Smooth muscle cell (in vitro differentiated cells): Measurements from ENCODE around the gene HOMEZ. TPM values are rescaled to one million over a fixed set of nuclear protein-coding genes. Genes with fewer than 3 reads are reported as not detected.

Experiments used
- DNase-seq: peaks from one replicate; lab custom pipeline; 2025; ENCODE audit not compliant: unreplicated experiment; lab: John Stamatoyannopoulos, UW
- H2AFZ ChIP-seq: fragments of 200-600 bp; sonication (generic); 2 replicates; pipeline ENCODE4 v1.6.0; 2016; ENCODE audit warnings: antibody characterized with exemption, low read depth, mild to moderate bottlenecking
- H3F3A ChIP-seq: fragments of 200-600 bp; sonication (generic); 2 replicates; pipeline ENCODE4 v1.6.0; 2017; ENCODE audit warnings: antibody characterized with exemption, low read depth
- H3K27ac ChIP-seq: fragments of 200-600 bp; sonication (generic); 2 replicates; pipeline ENCODE4 v1.5.1; 2016; ENCODE audit warnings: low read depth, mild to moderate bottlenecking
- H3K27me3 ChIP-seq: fragments of 200-600 bp; sonication (generic); 2 replicates; pipeline ENCODE4 v1.6.1; 2016; ENCODE audit warnings: low read depth, mild to moderate bottlenecking
- H3K36me3 ChIP-seq: fragments of 200-600 bp; sonication (generic); 2 replicates; pipeline ENCODE4 v1.5.1; 2016; ENCODE audit warnings: low read depth
- H3K4me1 ChIP-seq: fragments of 200-600 bp; sonication (generic); 2 replicates; pipeline ENCODE4 v1.5.1; 2016; ENCODE audit warnings: low read depth
- H3K4me2 ChIP-seq: fragments of 200-600 bp; sonication (generic); 2 replicates; pipeline ENCODE4 v1.6.0; 2016; ENCODE audit warnings: mild to moderate bottlenecking
- H3K4me3 ChIP-seq: fragments of 200-600 bp; sonication (generic); 2 replicates; pipeline ENCODE4 v1.5.1; 2016; ENCODE audit warnings: mild to moderate bottlenecking
- H3K79me2 ChIP-seq: fragments of 200-600 bp; sonication (generic); 2 replicates; pipeline ENCODE4 v1.6.0; 2016; ENCODE audit warnings: low read depth, mild to moderate bottlenecking
- H3K9ac ChIP-seq: fragments of 200-600 bp; sonication (generic); 2 replicates; pipeline ENCODE4 v1.6.0; 2016; ENCODE audit warnings: low read depth
- H3K9me3 ChIP-seq: fragments of 200-600 bp; sonication (generic); replicated peaks from 2 replicates; pipeline ENCODE4 v1.5.1; 2016; ENCODE audit warnings: low read depth
- H4K20me1 ChIP-seq: fragments of 200-600 bp; sonication (generic); 2 replicates; pipeline ENCODE4 v1.6.0; 2016; ENCODE audit warnings: low read depth
- WGBS: methylation state at CpG from one replicate; pipeline ENCODE4 v1.1.7; 2016; ENCODE audit warnings: low lambda C conversion rate; 5-methylcytosine and 5-hydroxymethylcytosine counted together
- polyA plus RNA-seq: library from polyadenylated mRNA; unstranded; fragments of >200 nt; fragmentation: Nextera tagmentation; extraction: Ambion mirVana; gene quantifications from 2 replicates; pipeline ENCODE4 v1.2.1, GENCODE V29; 2016
- total RNA-seq: library from RNA; depleted of rRNA; stranded (reverse); fragments of >200 nt; gene quantifications from 2 replicates; pipeline ENCODE4 v1.2.3, GENCODE V29; 2014
- TF ChIP-seq, protein P1 (sequence below): fragments of 200-600 bp; sonication (generic); IDR thresholded peaks from 2 replicates; pipeline ENCODE4 v1.5.1; 2017; ENCODE audit warnings: borderline replicate concordance, mild to moderate bottlenecking, antibody characterized with exemption; ENCODE audit not compliant: insufficient read depth, poor library complexity, severe bottlenecking

The HOMEZ gene
- total and polyA plus RNA-seq, 2 experiments from 2014 or later, result 4.9 to 5.4 TPM

DNA sequence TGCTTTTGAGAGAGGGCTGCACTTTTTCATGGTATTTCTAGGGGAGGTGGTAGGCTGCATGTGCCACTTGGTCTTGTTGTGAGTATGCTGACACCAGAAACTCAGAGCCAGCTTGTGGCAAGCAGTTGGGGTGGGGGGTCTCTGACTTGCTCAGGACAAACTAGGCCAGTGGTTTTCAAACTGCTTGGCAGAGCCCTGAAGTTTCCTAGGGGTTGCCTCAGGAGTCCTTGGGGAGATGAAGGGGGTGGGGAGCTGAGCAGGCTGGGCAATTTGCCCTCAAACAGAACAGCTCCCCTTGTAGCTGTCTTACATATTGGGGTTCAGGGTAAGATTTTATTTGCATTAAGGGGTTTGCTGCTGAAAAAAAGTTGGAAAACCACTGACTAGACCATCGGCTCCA lies 24.6 kb upstream of the HOMEZ start:
- no peak overlapping the region for H3K9ac ChIP-seq
- peaks cover 56% of the 10 kb centered on the region for H3K79me2 ChIP-seq
- peaks cover 16% of the 10 kb centered on the region for H3K4me1 ChIP-seq

DNA sequence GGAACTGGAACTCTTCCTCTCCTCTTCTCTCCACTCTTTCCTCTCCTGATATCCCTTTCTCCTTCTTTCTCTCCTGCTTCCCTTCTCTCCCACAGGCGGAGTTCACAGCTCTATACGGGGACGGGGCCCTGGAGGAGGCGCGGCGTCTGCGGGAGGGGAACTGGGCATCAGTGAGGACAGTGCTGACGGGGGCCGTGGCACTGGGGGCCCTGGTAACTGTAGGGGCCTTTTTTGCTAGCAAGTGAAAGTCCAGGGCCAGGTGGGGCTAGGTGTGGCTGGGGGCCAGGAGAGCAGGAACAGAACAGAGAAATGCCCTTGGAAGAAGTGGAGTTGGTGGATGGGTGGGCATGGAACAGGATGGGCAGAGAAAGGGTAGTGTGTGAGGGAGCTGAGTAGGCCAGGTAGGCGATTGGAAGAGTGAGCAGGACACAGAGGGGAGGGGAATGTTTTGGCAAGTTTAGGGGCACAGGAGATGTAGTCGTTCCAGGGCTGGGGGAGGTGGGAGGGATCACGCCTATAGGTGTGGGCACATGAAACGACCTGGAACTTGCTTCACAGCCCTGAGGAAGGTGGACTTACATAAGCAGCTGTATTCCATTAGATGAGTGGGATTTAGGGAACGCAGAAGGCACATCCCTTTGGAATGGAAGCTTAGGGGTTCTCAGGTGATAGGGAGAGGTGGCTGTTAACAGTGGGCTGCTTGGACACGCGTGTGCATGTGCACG lies 23.0 kb upstream of the HOMEZ start:
- DNase-seq, result no peak
- H3K9me3 ChIP-seq, result no peaks in the 10 kb centered on the region
- H2AFZ ChIP-seq, result no peak overlapping the region
- peaks cover 56% of the 10 kb centered on the region for H3K79me2 ChIP-seq
- peaks cover 6% of the 10 kb centered on the region for H3F3A ChIP-seq
- no peaks in the 10 kb centered on the region for H3K27me3 ChIP-seq
- WGBS, result 98% methylated on average over 17 of the region's 17 CpGs
- peaks cover 16% of the 10 kb centered on the region for H3K4me1 ChIP-seq
- H3K36me3 ChIP-seq, result no peaks in the 10 kb centered on the region
- H3K4me3 ChIP-seq, result no peak overlapping the region
- no peak overlapping the region for H3K9ac ChIP-seq
- peak overlapping the region; percentile 99 for H3K4me2 ChIP-seq
- H3K27ac ChIP-seq, result no peak overlapping the region
- peaks cover 46% of the 10 kb centered on the region for H4K20me1 ChIP-seq
- TF ChIP-seq, protein P1, sequence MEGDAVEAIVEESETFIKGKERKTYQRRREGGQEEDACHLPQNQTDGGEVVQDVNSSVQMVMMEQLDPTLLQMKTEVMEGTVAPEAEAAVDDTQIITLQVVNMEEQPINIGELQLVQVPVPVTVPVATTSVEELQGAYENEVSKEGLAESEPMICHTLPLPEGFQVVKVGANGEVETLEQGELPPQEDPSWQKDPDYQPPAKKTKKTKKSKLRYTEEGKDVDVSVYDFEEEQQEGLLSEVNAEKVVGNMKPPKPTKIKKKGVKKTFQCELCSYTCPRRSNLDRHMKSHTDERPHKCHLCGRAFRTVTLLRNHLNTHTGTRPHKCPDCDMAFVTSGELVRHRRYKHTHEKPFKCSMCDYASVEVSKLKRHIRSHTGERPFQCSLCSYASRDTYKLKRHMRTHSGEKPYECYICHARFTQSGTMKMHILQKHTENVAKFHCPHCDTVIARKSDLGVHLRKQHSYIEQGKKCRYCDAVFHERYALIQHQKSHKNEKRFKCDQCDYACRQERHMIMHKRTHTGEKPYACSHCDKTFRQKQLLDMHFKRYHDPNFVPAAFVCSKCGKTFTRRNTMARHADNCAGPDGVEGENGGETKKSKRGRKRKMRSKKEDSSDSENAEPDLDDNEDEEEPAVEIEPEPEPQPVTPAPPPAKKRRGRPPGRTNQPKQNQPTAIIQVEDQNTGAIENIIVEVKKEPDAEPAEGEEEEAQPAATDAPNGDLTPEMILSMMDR, result no peak

More for the DNA sequence above, 24.6 kb upstream of the HOMEZ start:
- Histone ChIP-seq H2AFZ (no peak overlapping the region), H3K4me3 (no peak overlapping the region), H3F3A (peaks cover 4% of the 10 kb centered on the region), H3K36me3 (no peaks in the 10 kb centered on the region), H3K4me2 (no peak overlapping the region), H3K27me3 (no peaks in the 10 kb centered on the region), H4K20me1 (peaks cover 46% of the 10 kb centered on the region), H3K9me3 (no peaks in the 10 kb centered on the region), H3K27ac (no peak overlapping the region)
- no peak for DNase-seq
- 100% methylated on average over 1 of the region's 1 CpG for WGBS
- TF ChIP-seq, protein P1, result no peak

DNA sequence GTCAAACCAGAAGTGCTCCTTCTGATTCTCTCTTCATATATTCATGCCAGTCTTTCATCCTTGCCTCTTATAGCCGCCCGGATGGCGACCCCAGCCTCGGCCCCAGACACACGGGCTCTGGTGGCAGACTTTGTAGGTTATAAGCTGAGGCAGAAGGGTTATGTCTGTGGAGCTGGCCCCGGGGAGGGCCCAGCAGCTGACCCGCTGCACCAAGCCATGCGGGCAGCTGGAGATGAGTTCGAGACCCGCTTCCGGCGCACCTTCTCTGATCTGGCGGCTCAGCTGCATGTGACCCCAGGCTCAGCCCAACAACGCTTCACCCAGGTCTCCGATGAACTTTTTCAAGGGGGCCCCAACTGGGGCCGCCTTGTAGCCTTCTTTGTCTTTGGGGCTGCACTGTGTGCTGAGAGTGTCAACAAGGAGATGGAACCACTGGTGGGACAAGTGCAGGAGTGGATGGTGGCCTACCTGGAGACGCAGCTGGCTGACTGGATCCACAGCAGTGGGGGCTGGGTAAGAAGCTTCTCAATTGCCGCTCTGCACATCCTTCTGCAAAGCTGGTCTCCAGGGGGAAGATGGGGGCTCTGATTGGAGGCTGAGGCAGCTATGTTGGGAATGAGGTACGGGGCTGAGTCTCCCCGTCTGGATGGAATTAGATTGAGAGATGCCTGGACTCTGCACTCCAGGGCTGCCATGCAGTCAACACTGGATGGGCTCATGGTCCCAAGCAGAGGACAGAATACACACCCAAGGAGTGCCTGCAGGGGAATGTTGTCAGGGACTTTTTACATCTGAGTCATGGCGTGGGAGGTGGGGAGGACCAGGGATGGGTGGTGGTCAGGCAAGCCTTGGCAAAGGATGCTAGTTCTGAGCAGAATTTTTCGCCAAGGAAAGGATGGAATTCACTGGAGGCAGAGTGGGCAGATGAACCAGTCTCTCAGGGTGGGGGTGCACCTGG lies 22.0 kb upstream of the HOMEZ start:
- H3K79me2 ChIP-seq, result peaks cover 56% of the 10 kb centered on the region
- peak overlapping the region; percentile 98 for H3K4me3 ChIP-seq
- peaks cover 46% of the 10 kb centered on the region for H4K20me1 ChIP-seq
- TF ChIP-seq, protein P1, result no peak
- no peaks in the 10 kb centered on the region for H3K9me3 ChIP-seq
- H3K4me1 ChIP-seq, result peaks cover 18% of the 10 kb centered on the region
- peaks cover 6% of the 10 kb centered on the region for H3F3A ChIP-seq
- H3K36me3 ChIP-seq, result no peaks in the 10 kb centered on the region
- WGBS, result 93% methylated on average over 22 of the region's 22 CpGs
- H3K27me3 ChIP-seq, result no peaks in the 10 kb centered on the region
- no peak overlapping the region for H2AFZ ChIP-seq
- peak overlapping the region; percentile 77 for H3K27ac ChIP-seq
- H3K9ac ChIP-seq, result peak overlapping the region; percentile 92
- no peak for DNase-seq
- H3K4me2 ChIP-seq, result peak overlapping the region; percentile 99
